Adrenal gland (tissue), 12 donors: Measurements from ENCODE around the gene NKIRAS1. TPM values are rescaled to one million over a fixed set of nuclear protein-coding genes. Genes with fewer than 3 reads are reported as not detected.

Experiments used
- DNase-seq, 7 donors: peaks; one replicate each; pipeline ENCODE4 v3.0.0-alpha.2; 2019 to 2020
- H3K27ac ChIP-seq, 5 donors: fragments of 200-600 bp; sonication (generic) in 4 of 5; 1 replicate in 3 of 5; 2 replicates in 2 of 5; pipeline versions ENCODE4 v1.5.1 to v1.8.0; 2016 to 2020; ENCODE audit warnings: mild to moderate bottlenecking in 1 of 5
- H3K27me3 ChIP-seq: fragments of 200-600 bp; 2 replicates; pipeline ENCODE4 v1.8.0; 2021
- H3K36me3 ChIP-seq, 2 donors: fragments of 200-600 bp; replicated peaks in 1 of 2; 1 replicate in 1 of 2; 2 replicates in 1 of 2; pipeline versions ENCODE4 v1.5.1 to v1.8.0; 2018 to 2022
- H3K4me1 ChIP-seq, 2 donors: fragments of 200-600 bp; replicated peaks in 1 of 2; 1 replicate in 1 of 2; 2 replicates in 1 of 2; pipeline versions ENCODE4 v1.5.1 to v1.8.0; 2018 to 2021
- H3K4me3 ChIP-seq, 4 donors: fragments of 200-600 bp; sonication (generic) in 3 of 4; one replicate each; pipeline ENCODE4 v1.5.1; 2016 to 2018
- H3K9me3 ChIP-seq, 3 donors: fragments of 200-600 bp; sonication (generic) in 1 of 3; replicated peaks in 1 of 3; 1 replicate in 2 of 3; 2 replicates in 1 of 3; pipeline versions ENCODE4 v1.5.1 to v1.8.0; 2016 to 2021
- POLR2A ChIP-seq, 2 donors: fragments of 450-650 bp; IDR thresholded peaks; one replicate each; pipeline ENCODE4 v1.6.1; 2017; ENCODE audit warnings: antibody characterized with exemption in 2 of 2, mild to moderate bottlenecking in 2 of 2, moderate library complexity in 1 of 2
- WGBS, 4 donors: extraction: QIAGEN DNeasy Blood & Tissue Kit in 2 of 4; methylation state at CpG; one replicate each; pipeline versions ENCODE4 v1.1.5 to v1.1.7; 2013 to 2017; 5-methylcytosine and 5-hydroxymethylcytosine counted together
- intact Hi-C, 2 donors: fragments of 100-400 bp; cut with DNase I; formaldehyde crosslinking; loops; one replicate each; pipeline versions ENCODE4 v1.14.1 to v1.15.0; 2022 to 2023
- polyA plus RNA-seq, 3 donors: library from polyadenylated mRNA; stranded (reverse); fragments of 200-250 nt in 2 of 3; fragments of 350-450 nt in 1 of 3; fragmentation: Illumina TruSeq in 1 of 3; extraction: RNeasy Lipid Tissue Mini Kit (QIAGEN cat#74804) in 1 of 3; gene quantifications; one replicate each; pipeline ENCODE4 v1.2.3, GENCODE V29; 2013 to 2014
- total RNA-seq, 9 donors: library from RNA; depleted of rRNA in 4 of 9; stranded (reverse); fragments of >200 nt in 4 of 9; fragments of 120-200 nt in 1 of 9; fragmentation: NEBNext Ultra II Directional in 1 of 9; extraction: Animal tissue kit (Norgen Biotek cat#: 25700) in 1 of 9; gene quantifications; one replicate each; pipeline versions ENCODE4 v1.1.0 to v1.2.4, GENCODE V29; 2013 to 2023
- TF ChIP-seq, protein P1 (sequence below), 6 experiments: fragments of 450-650 bp in 4 of 6; fragments of 200-600 bp in 2 of 6; sonication (generic) in 1 of 6; IDR thresholded peaks; 1 replicate in 5 of 6; 2 replicates in 1 of 6; pipeline versions ENCODE4 v1.5.1 to v1.8.0; 2016 to 2021; ENCODE audit warnings: antibody characterized with exemption in 6 of 6, mild to moderate bottlenecking in 2 of 6, moderate library complexity in 1 of 6
- donor health status: healthy with polysubstance abuse.
- donor health status: Bipolar disorder and iron deficiency.
- donor health status: DM: yes; HTN: yes; CAD: no.
- donor health status: DM: no; HTN: no; CAD: no.
- donor health status: DM: no; HTN: no; CAD: no.
- donor health status: DM: yes; HTN: yes; CAD: no.

Gene NKIRAS1
- total and polyA plus RNA-seq, 12 donors = 6.7 to 36.5 (median 15.1) TPM

DNA sequence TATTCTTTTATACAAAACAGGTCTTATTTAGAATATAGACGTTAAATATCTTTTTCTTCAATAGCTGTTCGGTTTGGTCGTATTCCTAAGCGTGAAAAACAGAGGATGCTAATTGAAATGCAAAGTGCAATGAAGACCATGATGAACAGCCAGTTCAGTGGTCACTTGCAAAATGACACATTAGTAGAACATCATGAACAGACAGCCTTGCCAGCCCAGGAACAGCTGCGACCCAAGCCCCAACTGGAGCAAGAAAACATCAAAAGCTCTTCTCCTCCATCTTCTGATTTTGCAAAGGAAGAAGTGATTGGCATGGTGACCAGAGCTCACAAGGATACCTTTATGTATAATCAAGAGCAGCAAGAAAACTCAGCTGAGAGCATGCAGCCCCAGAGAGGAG, 45.1 kb upstream of the NKIRAS1 start:
- H3K4me1 ChIP-seq = peaks cover 4 to 13% of the 10 kb centered on the region in 2 donors
- peaks cover 0 to 44% of the 10 kb centered on the region in 2 donors for H3K36me3 ChIP-seq

DNA sequence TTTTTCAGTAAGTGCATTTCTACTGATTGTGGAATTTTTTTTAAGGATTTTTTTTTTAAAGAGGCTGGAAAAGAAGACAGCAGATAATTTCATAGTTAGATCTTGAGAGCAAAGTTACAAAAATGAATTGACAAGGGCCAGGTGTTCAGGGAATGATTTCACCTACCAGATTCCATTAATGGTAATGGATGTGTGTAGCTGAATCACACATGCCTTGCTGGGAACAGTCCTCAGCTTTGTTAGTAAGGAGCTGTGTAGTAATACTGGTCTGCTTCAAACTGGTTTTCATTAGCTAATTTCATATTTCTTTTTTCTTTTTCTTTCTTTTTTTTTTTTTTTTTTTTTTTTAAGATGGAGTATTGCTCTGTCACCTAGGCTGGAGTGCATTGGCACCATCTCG, 44.3 kb upstream of the NKIRAS1 start:
- Histone ChIP-seq H3K36me3 (peaks cover 0 to 43% of the 10 kb centered on the region in 2 donors), H3K4me1 (peaks cover 4 to 13% of the 10 kb centered on the region in 2 donors), H3K4me3 (no peak overlapping the region), H3K27me3 (no peaks in the 10 kb centered on the region), H3K9me3 (no peaks in the 10 kb centered on the region), H3K27ac (no peak overlapping the region)
- WGBS, 4 donors = 94 to 100% (median 100%) methylated on average over 1 of the region's 1 CpG
- DNase-seq = no peak
- intact Hi-C loops = no loop called here
- no peak for TF ChIP-seq POLR2A (IDR thresholded peaks at IDR 0.05)
- TF ChIP-seq, protein P1, sequence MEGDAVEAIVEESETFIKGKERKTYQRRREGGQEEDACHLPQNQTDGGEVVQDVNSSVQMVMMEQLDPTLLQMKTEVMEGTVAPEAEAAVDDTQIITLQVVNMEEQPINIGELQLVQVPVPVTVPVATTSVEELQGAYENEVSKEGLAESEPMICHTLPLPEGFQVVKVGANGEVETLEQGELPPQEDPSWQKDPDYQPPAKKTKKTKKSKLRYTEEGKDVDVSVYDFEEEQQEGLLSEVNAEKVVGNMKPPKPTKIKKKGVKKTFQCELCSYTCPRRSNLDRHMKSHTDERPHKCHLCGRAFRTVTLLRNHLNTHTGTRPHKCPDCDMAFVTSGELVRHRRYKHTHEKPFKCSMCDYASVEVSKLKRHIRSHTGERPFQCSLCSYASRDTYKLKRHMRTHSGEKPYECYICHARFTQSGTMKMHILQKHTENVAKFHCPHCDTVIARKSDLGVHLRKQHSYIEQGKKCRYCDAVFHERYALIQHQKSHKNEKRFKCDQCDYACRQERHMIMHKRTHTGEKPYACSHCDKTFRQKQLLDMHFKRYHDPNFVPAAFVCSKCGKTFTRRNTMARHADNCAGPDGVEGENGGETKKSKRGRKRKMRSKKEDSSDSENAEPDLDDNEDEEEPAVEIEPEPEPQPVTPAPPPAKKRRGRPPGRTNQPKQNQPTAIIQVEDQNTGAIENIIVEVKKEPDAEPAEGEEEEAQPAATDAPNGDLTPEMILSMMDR (IDR thresholded peaks at IDR 0.05) = no peak

More for the DNA sequence above, 45.1 kb upstream of the NKIRAS1 start:
- intact Hi-C loops = no loop called here
- no peak for TF ChIP-seq POLR2A (IDR thresholded peaks at IDR 0.05)
- TF ChIP-seq, protein P1 (IDR thresholded peaks at IDR 0.05) = no peak
- Histone ChIP-seq H3K27me3 (no peaks in the 10 kb centered on the region), H3K27ac (no peak overlapping the region), H3K4me3 (no peak overlapping the region), H3K9me3 (no peaks in the 10 kb centered on the region)
- no peak for DNase-seq
- WGBS, 4 donors = 96 to 98% (median 96%) methylated on average over 5 of the region's 5 CpGs

DNA sequence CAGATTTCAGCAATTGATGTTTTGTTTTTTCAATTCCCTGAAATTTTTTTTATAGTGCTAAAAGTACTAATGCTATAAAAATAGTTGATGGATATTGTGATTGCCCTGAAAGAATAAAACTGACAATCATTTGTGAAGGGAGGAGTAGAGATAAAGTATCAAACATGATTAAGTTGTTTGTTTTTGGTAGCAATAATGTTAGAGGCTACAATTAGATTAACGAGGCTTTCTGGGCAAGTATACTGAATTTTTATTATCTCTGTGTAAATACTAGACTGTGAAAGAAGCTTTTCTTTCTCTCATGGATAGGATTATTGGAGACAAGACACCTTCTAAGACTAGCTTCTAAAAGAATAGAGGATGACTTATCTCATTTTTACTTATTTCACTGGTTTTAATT, 43.9 kb upstream of the NKIRAS1 start:
- H3K9me3 ChIP-seq = no peaks in the 10 kb centered on the region
- H3K36me3 ChIP-seq = peaks cover 0 to 39% of the 10 kb centered on the region in 2 donors
- TF ChIP-seq, protein P1 (IDR thresholded peaks at IDR 0.05) = no peak
- no peak for TF ChIP-seq POLR2A (IDR thresholded peaks at IDR 0.05)
- H3K4me3 ChIP-seq = no peak overlapping the region
- H3K27ac ChIP-seq = no peak overlapping the region
- WGBS, 4 donors = 61 to 74% (median 68%) methylated on average over 1 of the region's 1 CpG
- peaks cover 4 to 13% of the 10 kb centered on the region in 2 donors for H3K4me1 ChIP-seq
- intact Hi-C loops = no loop called here
- no peaks in the 10 kb centered on the region for H3K27me3 ChIP-seq
- DNase-seq = no peak

DNA sequence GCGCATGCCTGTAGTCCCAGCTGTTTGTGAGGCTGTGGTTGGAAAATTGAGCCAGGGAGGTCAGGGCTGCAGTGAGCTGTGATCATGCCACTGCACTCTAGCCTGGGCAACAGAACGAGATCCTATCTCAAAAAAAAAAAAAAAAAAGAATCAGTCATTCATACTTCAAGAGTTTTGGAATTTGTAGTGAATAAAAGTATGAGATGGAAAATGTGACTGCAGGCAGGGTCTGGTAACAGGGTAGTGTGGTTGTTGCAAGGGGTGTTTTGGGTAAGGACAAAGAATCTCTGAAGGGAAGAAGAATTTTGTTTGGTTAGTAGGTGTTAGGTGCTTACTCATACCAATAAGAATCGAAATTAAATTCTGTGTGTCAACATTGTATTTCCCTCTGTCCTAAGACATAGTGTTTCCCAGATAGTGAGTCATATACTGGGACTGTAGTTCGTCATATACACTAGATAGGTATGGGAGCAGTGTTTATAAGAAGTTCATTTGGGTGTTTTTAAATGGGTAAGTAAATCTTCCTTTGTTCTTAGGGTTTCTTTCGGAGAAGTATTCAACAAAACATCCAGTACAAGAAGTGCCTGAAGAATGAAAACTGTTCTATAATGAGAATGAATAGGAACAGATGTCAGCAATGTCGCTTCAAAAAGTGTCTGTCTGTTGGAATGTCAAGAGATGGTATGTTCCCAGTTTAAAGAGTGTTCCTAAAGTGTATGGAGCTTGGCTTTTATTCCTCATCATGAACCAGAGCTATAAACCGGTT, 42.5 kb upstream of the NKIRAS1 start:
- intact Hi-C loops = no loop called here
- TF ChIP-seq, protein P1 (IDR thresholded peaks at IDR 0.05) = no peak
- TF ChIP-seq POLR2A (IDR thresholded peaks at IDR 0.05) = no peak
- Histone ChIP-seq H3K4me1 (peaks cover 4 to 13% of the 10 kb centered on the region in 2 donors), H3K27ac (peak overlapping the region in 2 of 5 donors; percentile 26 to 55), H3K9me3 (no peaks in the 10 kb centered on the region), H3K27me3 (no peaks in the 10 kb centered on the region), H3K36me3 (peaks cover 0 to 35% of the 10 kb centered on the region in 2 donors), H3K4me3 (no peak overlapping the region)
- WGBS, 4 donors = 67 to 78% (median 75%) methylated on average over 7 of the region's 7 CpGs
- no peak for DNase-seq
